Neural cell (in vitro differentiated cells): ENCODE data around the gene FAM83G. TPM values are rescaled to one million over a fixed set of nuclear protein-coding genes. Genes with fewer than 3 reads are reported as not detected.

Experiments
- H2AFZ ChIP-seq: fragments of 200-600, 300-800 bp; sonication (generic), shearing (Covaris generic); 2 replicates; pipeline ENCODE4 v1.6.0; 2014; ENCODE audit warnings: low read depth, mild to moderate bottlenecking, antibody characterized with exemption, low read length, moderate library complexity
- H3F3A ChIP-seq: fragments of 200-600 bp; shearing (Covaris generic); 2 replicates; pipeline ENCODE4 v1.6.1; 2016; ENCODE audit warnings: mild to moderate bottlenecking, moderate library complexity, mixed read lengths, antibody characterized with exemption, low read length; ENCODE audit not compliant: insufficient read depth, poor library complexity, severe bottlenecking
- H3K27ac ChIP-seq: fragments of 200-600, 300-800 bp; sonication (generic), shearing (Covaris generic); 2 replicates; pipeline ENCODE4 v1.5.1; 2014; ENCODE audit warnings: mild to moderate bottlenecking, low read length, moderate library complexity
- H3K27me3 ChIP-seq: fragments of 300-800, 200-600 bp; sonication (generic), shearing (Covaris generic); 2 replicates; pipeline ENCODE4 v1.6.0; 2014; ENCODE audit warnings: mild to moderate bottlenecking, low read depth, low read length, moderate library complexity; ENCODE audit not compliant: insufficient read depth
- H3K36me3 ChIP-seq: fragments of 300-800, 200-600 bp; sonication (generic), shearing (Covaris generic); 2 replicates; pipeline ENCODE4 v1.5.1; 2014; ENCODE audit warnings: mild to moderate bottlenecking, antibody characterized with exemption, low read length, moderate library complexity; ENCODE audit not compliant: insufficient read depth
- H3K4me2 ChIP-seq: fragments of 300-800, 200-600 bp; sonication (generic), shearing (Covaris generic); 2 replicates; pipeline ENCODE4 v1.6.0; 2014; ENCODE audit warnings: mild to moderate bottlenecking, low read length
- H3K4me3 ChIP-seq: fragments of 300-800, 200-600 bp; sonication (generic), shearing (Covaris generic); 2 replicates; pipeline ENCODE4 v1.5.1; 2014; ENCODE audit warnings: mild to moderate bottlenecking, low read length, moderate library complexity
- H3K79me2 ChIP-seq: fragments of 200-600 bp; shearing (Covaris generic); replicated peaks from 2 replicates; pipeline ENCODE4 v1.6.0; 2014; ENCODE audit warnings: mild to moderate bottlenecking, low read length, moderate library complexity; ENCODE audit not compliant: insufficient read depth
- H3K9ac ChIP-seq: fragments of 300-800, 200-600 bp; sonication (generic), shearing (Covaris generic); 2 replicates; pipeline ENCODE4 v1.6.1; 2016; ENCODE audit warnings: mild to moderate bottlenecking, low read length, mixed read lengths
- H3K9me2 ChIP-seq: fragments of 200-600 bp; shearing (Covaris generic); 2 replicates; pipeline ENCODE4 v1.6.1; 2016; ENCODE audit warnings: mild to moderate bottlenecking, low read length, mixed read lengths; ENCODE audit not compliant: insufficient read depth
- H3K9me3 ChIP-seq: fragments of 200-600, 300-800 bp; sonication (generic), shearing (Covaris generic); 2 replicates; pipeline ENCODE4 v1.6.1; 2016; ENCODE audit warnings: mild to moderate bottlenecking, mixed run types, low read length, moderate library complexity, mixed read lengths
- H4K20me1 ChIP-seq: fragments of 200-600 bp; shearing (Covaris generic); 2 replicates; pipeline ENCODE4 v1.6.1; 2016; ENCODE audit warnings: mild to moderate bottlenecking, mixed run types; ENCODE audit not compliant: insufficient read depth
- EP300 ChIP-seq: fragments of 450-650 bp; conservative IDR thresholded peaks from 2 replicates; pipeline ENCODE4 v1.6.1; 2014; ENCODE audit warnings: antibody characterized with exemption, mild to moderate bottlenecking, moderate library complexity; ENCODE audit not compliant: poor library complexity, severe bottlenecking
- EZH2 ChIP-seq: fragments of 200-600, 300-800 bp; shearing (Covaris generic), sonication (generic); IDR thresholded peaks from 2 replicates; pipeline ENCODE4 v1.6.1; 2014; ENCODE audit warnings: antibody characterized with exemption, low read length, borderline replicate concordance, mild to moderate bottlenecking; ENCODE audit not compliant: insufficient read depth, poor library complexity, severe bottlenecking
- MXI1 ChIP-seq: fragments of 450-650 bp; conservative IDR thresholded peaks from 2 replicates; pipeline ENCODE4 v1.6.1; 2014; ENCODE audit warnings: antibody characterized with exemption, mild to moderate bottlenecking; ENCODE audit not compliant: poor library complexity, severe bottlenecking
- POLR2AphosphoS5 ChIP-seq: IDR thresholded peaks from 2 replicates; pipeline ENCODE4 v1.6.1; 2012
- RAD21 ChIP-seq: fragments of 450-650 bp; conservative IDR thresholded peaks from 2 replicates; pipeline ENCODE4 v1.6.1; 2014; ENCODE audit warnings: antibody characterized with exemption, mild to moderate bottlenecking, moderate library complexity
- REST ChIP-seq: IDR thresholded peaks from 2 replicates; pipeline ENCODE4 v1.6.1; 2012; ENCODE audit warnings: borderline replicate concordance
- SMC3 ChIP-seq: fragments of 450-650 bp; conservative IDR thresholded peaks from 2 replicates; pipeline ENCODE4 v1.6.1; 2014; ENCODE audit warnings: antibody characterized with exemption, mild to moderate bottlenecking, moderate library complexity; ENCODE audit not compliant: poor library complexity
- TAF1 ChIP-seq: IDR thresholded peaks from 2 replicates; pipeline ENCODE4 v1.6.1; 2012; ENCODE audit warnings: low read depth
- polyA plus RNA-seq: library from polyadenylated mRNA; depleted of rRNA; stranded (reverse); fragments of >200 nt; gene quantifications from 2 replicates; pipeline ENCODE4 v1.2.3, GENCODE V29; 2014
- TF ChIP-seq, protein P1 (sequence below): fragments of 450-650 bp; IDR thresholded peaks from 2 replicates; pipeline ENCODE4 v1.5.1; 2014; ENCODE audit warnings: antibody characterized with exemption, mild to moderate bottlenecking, moderate library complexity; ENCODE audit not compliant: poor library complexity, severe bottlenecking

Gene FAM83G
- polyA plus RNA-seq, 1 donor from 2014 or later = not detected

DNA sequence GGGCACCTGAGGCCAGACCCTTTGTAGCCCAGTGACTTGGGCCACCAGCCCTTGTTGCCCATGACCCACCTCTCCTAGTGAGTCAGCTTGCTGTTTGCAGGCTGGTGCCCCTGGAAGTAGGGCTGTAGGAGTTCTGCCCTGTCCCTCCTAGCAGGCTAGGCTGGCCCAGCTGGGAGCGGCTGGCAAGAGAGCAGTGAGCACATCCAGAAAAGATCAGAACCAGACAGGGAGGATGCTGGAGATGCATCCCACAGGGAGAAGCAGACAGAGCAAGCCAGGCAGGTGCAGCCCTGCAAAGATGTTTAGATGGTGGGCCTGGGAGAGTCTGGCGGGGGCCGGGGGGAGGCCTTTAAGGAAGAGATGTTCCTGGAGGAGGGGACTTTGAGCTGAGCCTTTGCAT lies 50.2 kb downstream of the FAM83G start (continued):
- TF ChIP-seq TAF1 (no peak), POLR2AphosphoS5 (no peak), RAD21 (no peak)

DNA sequence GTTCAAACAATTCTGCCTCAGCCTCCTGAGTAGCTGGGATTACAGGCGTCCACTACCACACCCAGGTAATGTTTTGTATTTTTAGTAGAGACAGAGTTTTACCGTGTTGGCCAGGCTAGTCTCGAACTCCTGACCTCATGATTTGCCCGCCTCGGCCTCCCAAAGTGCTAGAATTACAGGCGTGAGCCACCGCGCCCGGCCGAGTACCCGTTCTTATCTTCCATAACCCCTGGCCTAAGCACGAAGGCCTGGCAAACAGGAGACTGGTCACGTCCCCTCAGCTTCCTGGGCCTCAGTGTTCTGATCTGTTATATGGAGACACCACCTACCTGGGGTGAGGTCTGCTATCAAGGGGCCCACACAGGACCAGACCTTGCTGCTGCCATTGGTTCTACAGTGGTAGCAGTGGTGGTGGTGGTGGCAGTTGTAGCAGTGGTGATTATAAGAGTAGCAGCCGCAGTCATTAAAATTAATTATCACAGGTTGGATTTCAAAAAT lies 51.3 kb downstream of the FAM83G start:
- Histone ChIP-seq H3K4me2 (no peak overlapping the region), H4K20me1 (no peaks in the 10 kb centered on the region), H3K36me3 (no peaks in the 10 kb centered on the region), H3K27ac (no peak overlapping the region), H3K9me2 (no peaks in the 10 kb centered on the region), H3K27me3 (no peaks in the 10 kb centered on the region), H3F3A (no peaks in the 10 kb centered on the region), H3K4me3 (no peak overlapping the region), H3K9ac (no peak overlapping the region), H3K79me2 (no peaks in the 10 kb centered on the region), H2AFZ (no peak overlapping the region), H3K9me3 (no peaks in the 10 kb centered on the region)
- TF ChIP-seq, protein P1, sequence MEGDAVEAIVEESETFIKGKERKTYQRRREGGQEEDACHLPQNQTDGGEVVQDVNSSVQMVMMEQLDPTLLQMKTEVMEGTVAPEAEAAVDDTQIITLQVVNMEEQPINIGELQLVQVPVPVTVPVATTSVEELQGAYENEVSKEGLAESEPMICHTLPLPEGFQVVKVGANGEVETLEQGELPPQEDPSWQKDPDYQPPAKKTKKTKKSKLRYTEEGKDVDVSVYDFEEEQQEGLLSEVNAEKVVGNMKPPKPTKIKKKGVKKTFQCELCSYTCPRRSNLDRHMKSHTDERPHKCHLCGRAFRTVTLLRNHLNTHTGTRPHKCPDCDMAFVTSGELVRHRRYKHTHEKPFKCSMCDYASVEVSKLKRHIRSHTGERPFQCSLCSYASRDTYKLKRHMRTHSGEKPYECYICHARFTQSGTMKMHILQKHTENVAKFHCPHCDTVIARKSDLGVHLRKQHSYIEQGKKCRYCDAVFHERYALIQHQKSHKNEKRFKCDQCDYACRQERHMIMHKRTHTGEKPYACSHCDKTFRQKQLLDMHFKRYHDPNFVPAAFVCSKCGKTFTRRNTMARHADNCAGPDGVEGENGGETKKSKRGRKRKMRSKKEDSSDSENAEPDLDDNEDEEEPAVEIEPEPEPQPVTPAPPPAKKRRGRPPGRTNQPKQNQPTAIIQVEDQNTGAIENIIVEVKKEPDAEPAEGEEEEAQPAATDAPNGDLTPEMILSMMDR = no peak
- TF ChIP-seq MXI1 (no peak), EZH2 (no peak), SMC3 (no peak), RAD21 (no peak), REST (no peak), POLR2AphosphoS5 (no peak), EP300 (no peak), TAF1 (no peak)

- H3K36me3 ChIP-seq = no peaks in the 10 kb centered on the region
- H3K4me3 ChIP-seq = no peak within 1 kb of the TSS
- H2AFZ ChIP-seq = no peak within 1 kb of the TSS
- no peaks in the 10 kb centered on the region for H3K9me3 ChIP-seq
- no peak within 1 kb of the TSS for H3K4me2 ChIP-seq
- no peak within 1 kb of the TSS for H3K9ac ChIP-seq
- no peak within 1 kb of the TSS for H3K27ac ChIP-seq
- H3K9me2 ChIP-seq = no peaks in the 10 kb centered on the region
- H3K27me3 ChIP-seq = no peaks in the 10 kb centered on the region
- H3F3A ChIP-seq = no peaks in the 10 kb centered on the region
- no peaks in the 10 kb centered on the region for H3K79me2 ChIP-seq
- TF ChIP-seq RAD21 (no peak), POLR2AphosphoS5 (no peak), EZH2 (no peak), SMC3 (no peak), EP300 (no peak), MXI1 (no peak), REST (no peak), TAF1 (no peak)
- TF ChIP-seq, protein P1 = no peak
- no peaks in the 10 kb centered on the region for H4K20me1 ChIP-seq
These were observed 52.4 kb downstream of the FAM83G start, which contains the start of gene SLC5A10 for GRCh38 chr17:18951941-18952842. TSS of gene SLC5A10 (plus strand) at chr17:18952165. CDS start at chr17:18952206, 41 bp downstream.
